Melanocyte of skin (primary cell): ENCODE measurements around the gene NALF2. TPM values are rescaled to one million over a fixed set of nuclear protein-coding genes. Genes with fewer than 3 reads are reported as not detected.

ENCODE experiments used
- total RNA-seq, 2 donors: library from RNA; depleted of rRNA; stranded (reverse); fragments of >200 nt; gene quantifications; 2 replicates each; pipeline ENCODE4 v1.2.3, GENCODE V29; 2012

The NALF2 gene
- not detected for total RNA-seq

DNA sequence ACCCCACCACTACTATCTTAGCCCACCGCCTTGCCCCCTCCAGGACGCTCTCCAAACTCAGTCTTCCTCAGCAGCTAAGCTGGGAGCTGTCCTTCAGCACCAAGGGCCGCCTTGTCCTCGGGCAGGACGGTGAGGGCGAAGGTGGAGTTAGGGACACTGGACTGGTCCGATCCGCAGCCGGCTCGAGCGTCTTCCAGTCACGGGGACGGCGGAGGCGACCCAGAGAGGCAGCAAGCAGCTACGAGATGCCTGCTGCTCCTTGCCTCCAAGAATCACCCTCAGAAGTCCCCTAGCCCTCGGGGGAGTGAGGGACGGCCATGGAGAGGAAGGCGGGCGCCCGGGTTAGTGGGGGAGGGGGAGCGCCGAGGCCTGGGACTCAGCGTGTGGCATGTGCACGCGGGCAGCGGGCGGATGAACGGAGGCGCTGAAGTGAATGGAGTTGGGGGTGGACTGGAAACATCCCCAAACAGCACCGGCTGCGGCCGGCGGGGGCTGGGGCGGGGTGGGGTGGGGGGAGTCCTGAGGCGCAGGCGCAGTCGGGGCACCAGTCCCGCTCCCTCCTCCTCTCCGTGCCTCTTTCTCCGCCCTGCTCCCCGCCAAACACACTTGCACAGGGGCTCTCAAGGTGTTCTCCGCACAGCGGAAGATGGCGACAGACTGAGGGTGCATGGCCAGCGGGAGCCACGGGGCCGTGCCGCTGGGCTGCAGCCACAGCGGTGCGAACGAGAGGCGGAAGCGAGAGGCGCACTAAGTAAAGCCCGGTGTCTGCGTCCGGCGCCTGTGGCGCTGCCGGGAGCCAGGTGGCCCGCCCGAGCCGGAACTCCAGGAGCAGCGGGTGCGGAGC, at the start of gene NALF2:
TSS of gene NALF2 (plus strand) at position 545 of the 844 bp plus-strand sequence. CDS start 957 bp downstream, outside the sequence.

Other genes with a start within 250 kb of the NALF2 start
- gene EDA, start 111.8 kb downstream of the NALF2 start, total RNA-seq: 1 to 10 TPM in 1 of 2 donors, under 1 TPM in 1; 0.67 to 1.4 TPM